Thoracic aorta (tissue), 2 donors: Measurements from ENCODE around the gene BPIFB6. TPM values are rescaled to one million over a fixed set of nuclear protein-coding genes. Genes with fewer than 3 reads are reported as not detected.

Experiments used
- ATAC-seq: fragments of 150-250 bp; one replicate; pipeline ENCODE4 v1.8.0; 2017; ENCODE audit warnings: low read depth; ENCODE audit not compliant: insufficient number of reproducible peaks, low FRiP score
- DNase-seq: peaks from one replicate; pipeline ENCODE4 v3.0.0-alpha.2; 2020; ENCODE audit warnings: low spot score
- H3K27ac ChIP-seq, 2 donors: fragments of 200-600 bp; sonication (generic); 1 replicate in 1 of 2; 2 replicates in 1 of 2; pipeline ENCODE4 v1.5.1; 2016; ENCODE audit warnings: mild to moderate bottlenecking in 2 of 2, moderate library complexity in 2 of 2
- H3K27me3 ChIP-seq: fragments of 200-600 bp; sonication (generic); replicated peaks from 2 replicates; pipeline ENCODE4 v1.6.0; 2016; ENCODE audit warnings: mild to moderate bottlenecking; ENCODE audit not compliant: insufficient read depth
- H3K36me3 ChIP-seq: fragments of 200-600 bp; sonication (generic); one replicate; pipeline ENCODE4 v1.5.1; 2016
- H3K4me1 ChIP-seq, 2 donors: fragments of 200-600 bp; sonication (generic); 1 replicate in 1 of 2; 2 replicates in 1 of 2; pipeline versions ENCODE4 v1.5.1 to v1.6.0; 2016; ENCODE audit warnings: low read depth in 2 of 2, mild to moderate bottlenecking in 1 of 2; ENCODE audit not compliant: control insufficient read depth in 1 of 2
- H3K4me3 ChIP-seq: fragments of 200-600 bp; sonication (generic); 2 replicates; pipeline ENCODE4 v1.5.1; 2016; ENCODE audit warnings: mild to moderate bottlenecking
- H3K9me3 ChIP-seq: fragments of 200-600 bp; sonication (generic); 2 replicates; pipeline ENCODE4 v1.5.1; 2016
- total RNA-seq, 2 donors: library from RNA; depleted of rRNA; stranded (reverse); fragments of >200 nt; gene quantifications; one replicate each; pipeline versions ENCODE4 v1.1.0 to v1.2.3, GENCODE V29; 2016
- TF ChIP-seq, protein P1 (sequence below): fragments of 200-600 bp; sonication (generic); IDR thresholded peaks from one replicate; pipeline ENCODE4 v1.5.1; 2019; ENCODE audit warnings: antibody characterized with exemption

Gene BPIFB6
- total RNA-seq, 2 donors from 2014 or later = not detected

DNA sequence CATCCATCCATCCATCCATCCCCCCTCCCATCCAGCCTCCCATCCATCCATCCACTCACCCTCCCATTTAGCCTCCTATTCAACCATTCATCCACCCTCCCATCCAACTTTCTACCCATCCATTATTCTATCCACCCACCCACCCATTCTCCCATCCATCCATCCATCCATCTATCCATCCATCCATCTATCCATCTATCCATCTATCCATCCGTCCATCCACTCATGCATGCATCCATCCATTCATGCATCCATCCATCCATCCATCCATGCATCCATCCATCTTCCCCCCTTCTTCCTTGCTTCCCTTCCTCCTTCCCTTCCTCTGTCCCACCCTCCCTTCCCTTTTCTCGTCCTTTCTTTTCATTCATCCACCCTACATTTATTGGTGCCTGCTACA, 43.2 kb downstream of the BPIFB6 start:
- Histone ChIP-seq H3K27me3 (no peaks in the 10 kb centered on the region), H3K4me1 (no peaks in the 10 kb centered on the region), H3K9me3 (no peaks in the 10 kb centered on the region), H3K4me3 (no peak overlapping the region), H3K27ac (no peak overlapping the region), H3K36me3 (no peaks in the 10 kb centered on the region)
- DNase-seq (no peak), ATAC-seq (no peak)
- TF ChIP-seq, protein P1, sequence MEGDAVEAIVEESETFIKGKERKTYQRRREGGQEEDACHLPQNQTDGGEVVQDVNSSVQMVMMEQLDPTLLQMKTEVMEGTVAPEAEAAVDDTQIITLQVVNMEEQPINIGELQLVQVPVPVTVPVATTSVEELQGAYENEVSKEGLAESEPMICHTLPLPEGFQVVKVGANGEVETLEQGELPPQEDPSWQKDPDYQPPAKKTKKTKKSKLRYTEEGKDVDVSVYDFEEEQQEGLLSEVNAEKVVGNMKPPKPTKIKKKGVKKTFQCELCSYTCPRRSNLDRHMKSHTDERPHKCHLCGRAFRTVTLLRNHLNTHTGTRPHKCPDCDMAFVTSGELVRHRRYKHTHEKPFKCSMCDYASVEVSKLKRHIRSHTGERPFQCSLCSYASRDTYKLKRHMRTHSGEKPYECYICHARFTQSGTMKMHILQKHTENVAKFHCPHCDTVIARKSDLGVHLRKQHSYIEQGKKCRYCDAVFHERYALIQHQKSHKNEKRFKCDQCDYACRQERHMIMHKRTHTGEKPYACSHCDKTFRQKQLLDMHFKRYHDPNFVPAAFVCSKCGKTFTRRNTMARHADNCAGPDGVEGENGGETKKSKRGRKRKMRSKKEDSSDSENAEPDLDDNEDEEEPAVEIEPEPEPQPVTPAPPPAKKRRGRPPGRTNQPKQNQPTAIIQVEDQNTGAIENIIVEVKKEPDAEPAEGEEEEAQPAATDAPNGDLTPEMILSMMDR = no peak

GRCh38 chr20:33075281-33075680, 43.8 kb downstream of the BPIFB6 start:
- no peak for ATAC-seq
- TF ChIP-seq, protein P1 = no peak
- H3K27me3 ChIP-seq = no peaks in the 10 kb centered on the region

DNA sequence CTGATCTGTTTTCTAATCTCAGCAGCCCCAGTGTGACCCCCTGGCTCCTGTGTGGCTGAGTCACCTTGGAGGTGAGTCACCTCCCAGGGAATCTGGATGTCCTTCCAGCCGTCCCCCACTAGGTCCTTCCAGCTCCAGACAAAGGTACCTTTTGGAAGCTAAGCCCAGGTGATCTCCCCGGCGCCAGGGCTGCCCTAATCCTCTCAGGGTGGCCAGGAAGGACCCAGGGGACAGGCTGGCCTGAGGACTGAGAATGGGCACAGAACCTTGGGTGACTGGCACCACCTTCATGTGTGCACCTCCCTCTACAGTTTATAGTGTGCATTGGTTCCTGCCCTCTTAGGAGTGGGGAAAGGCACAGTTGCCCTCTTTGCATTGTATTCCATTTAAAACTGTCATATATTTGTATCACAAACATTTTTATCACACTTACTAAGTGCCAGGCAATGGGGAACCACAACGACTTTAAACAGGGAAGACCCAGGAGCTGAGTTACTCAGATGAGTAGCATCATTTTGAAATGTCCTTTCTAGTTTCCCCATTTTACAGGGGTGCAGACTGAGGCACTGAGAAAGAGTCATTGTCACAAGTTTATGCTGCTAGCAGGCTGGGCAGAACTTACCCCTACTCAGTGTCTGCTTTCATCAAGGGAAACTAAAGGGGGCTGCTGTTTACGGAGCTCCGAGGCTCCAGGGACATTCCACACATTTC, 45.4 kb downstream of the BPIFB6 start:
- no peaks in the 10 kb centered on the region for H3K4me1 ChIP-seq
- TF ChIP-seq, protein P1 = no peak
- ATAC-seq = no peak

More at GRCh38 chr20:33075281-33075680, 43.8 kb downstream of the BPIFB6 start:
- no peak overlapping the region for H3K4me3 ChIP-seq
- no peaks in the 10 kb centered on the region for H3K9me3 ChIP-seq
- no peaks in the 10 kb centered on the region for H3K4me1 ChIP-seq
- DNase-seq = no peak
- H3K36me3 ChIP-seq = no peaks in the 10 kb centered on the region
- no peak overlapping the region for H3K27ac ChIP-seq

GRCh38 chr20:33079259-33079658, 47.8 kb downstream of the BPIFB6 start, which contains the start of gene BPIFB4:
Gene BPIFB4, plus strand, starts transcription at chr20:33079643. Its CDS starts 1,884 bp downstream, at chr20:33081527.
- TF ChIP-seq, protein P1 = no peak
- Histone ChIP-seq H3K27me3 (no peaks in the 10 kb centered on the region), H3K9me3 (no peaks in the 10 kb centered on the region), H3K4me3 (no peak within 1 kb of the TSS), H3K27ac (no peak within 1 kb of the TSS), H3K4me1 (no peaks in the 10 kb centered on the region), H3K36me3 (no peaks in the 10 kb centered on the region)
- no peak for ATAC-seq
- DNase-seq = no peak

More for the DNA sequence above, 45.4 kb downstream of the BPIFB6 start:
- no peak for DNase-seq
- H3K27me3 ChIP-seq = no peaks in the 10 kb centered on the region
- no peak overlapping the region for H3K4me3 ChIP-seq
- H3K27ac ChIP-seq = no peak overlapping the region
- no peaks in the 10 kb centered on the region for H3K9me3 ChIP-seq
- no peaks in the 10 kb centered on the region for H3K36me3 ChIP-seq

DNA sequence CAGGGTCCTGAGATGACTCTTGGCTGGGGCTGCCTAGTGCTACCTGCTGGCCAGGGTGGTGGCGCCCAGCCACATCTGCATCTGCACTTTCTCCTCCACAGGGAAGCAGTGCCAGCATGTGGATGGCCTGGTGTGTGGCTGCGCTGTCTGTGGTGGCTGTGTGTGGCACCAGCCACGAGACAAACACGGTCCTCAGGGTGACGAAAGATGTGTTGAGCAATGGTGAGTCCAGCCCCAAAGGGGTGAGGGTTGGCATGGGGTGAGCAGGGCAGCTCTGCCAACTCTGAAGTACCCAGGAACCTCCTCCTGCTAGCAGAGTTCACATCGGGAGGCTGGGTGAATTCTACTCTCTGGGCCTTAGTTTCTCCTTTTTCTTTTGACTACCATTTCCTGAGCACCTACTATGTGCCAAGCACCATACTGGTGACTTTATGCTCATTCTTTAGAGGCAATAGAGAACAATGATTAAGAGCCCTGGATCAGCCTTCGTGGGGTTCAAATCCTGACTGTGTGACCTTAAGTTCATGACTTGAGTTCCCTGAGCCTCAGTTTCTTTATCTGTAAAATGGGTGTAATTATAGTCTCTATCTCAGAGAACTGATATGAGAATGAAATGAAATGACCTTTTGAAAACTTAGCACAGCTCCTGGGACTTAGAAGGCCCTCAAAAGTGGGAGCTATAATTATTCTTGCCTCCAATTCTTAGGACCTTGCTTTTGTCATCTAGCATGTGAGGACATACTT, 50.1 kb downstream of the BPIFB6 start:
- Histone ChIP-seq H3K36me3 (no peaks in the 10 kb centered on the region), H3K4me1 (no peaks in the 10 kb centered on the region), H3K9me3 (no peaks in the 10 kb centered on the region), H3K27me3 (no peaks in the 10 kb centered on the region), H3K27ac (no peak overlapping the region), H3K4me3 (no peak overlapping the region)
- ATAC-seq = no peak
- TF ChIP-seq, protein P1 = no peak
- no peak for DNase-seq
